GM12878 (cell line): ENCODE results near the gene ZC3H10. TPM values are rescaled to one million over a fixed set of nuclear protein-coding genes. Genes with fewer than 3 reads are reported as not detected.

ENCODE experiments used
- ATAC-seq: fragments of 200-7000 bp; cut with Tn5 transposase; 3 replicates; pipeline ENCODE4 v1.9.1; 2020; ENCODE audit warnings: mild to moderate bottlenecking, moderate library complexity
- BruUV-seq: library from RNA; stranded (reverse); fragments of 400-500 nt; replicated peaks from 2 replicates; lab custom pipeline; 2021; lab: Mats Ljungman, UMichigan
- CTCF ChIA-PET: fragments of 300-600 bp; sonication (Branson Sonifier 250); formaldehyde crosslinking; extraction: SDS; loops from one replicate; lab custom pipeline; 2021; ENCODE audit warnings: inconsistent platforms; lab: Yijun Ruan, JAX
- POLR2A ChIA-PET: fragments of 350-600 bp; formaldehyde crosslinking; extraction: SDS; loops from one replicate; lab custom pipeline; 2021; ENCODE audit warnings: inconsistent platforms; lab: Charles Lee
- RAD21 ChIA-PET: fragments of 300-600 bp; sonication (Branson Sonifier 250); formaldehyde crosslinking; loops from one replicate; lab custom pipeline; 2023; ENCODE audit warnings: antibody characterized with exemption; ENCODE audit not compliant: unreplicated experiment; lab: Charles Lee
- SMC1A ChIA-PET: fragments of 300-600 bp; sonication (Branson Sonifier 250); formaldehyde crosslinking; loops from one replicate; lab custom pipeline; 2023; ENCODE audit not compliant: unreplicated experiment, uncharacterized antibody; lab: Charles Lee
- DNase-seq: peaks from one replicate; pipeline ENCODE4 v3.0.0-alpha.2; 2011; ENCODE audit warnings: low read depth, low spot score
- FAIRE-seq: peaks from 3 replicates; lab custom pipeline; 2011; peaks lifted over from hg19 to GRCh38; lab: Jason Lieb, UNC
- H2AFZ ChIP-seq: 2 replicates; pipeline ENCODE4 v1.6.0; 2011; ENCODE audit warnings: low read depth, low read length, control low read depth; ENCODE audit not compliant: control insufficient read depth
- H3K27ac ChIP-seq: 2 replicates; pipeline ENCODE4 v1.5.1; 2011; ENCODE audit warnings: control low read depth; ENCODE audit not compliant: control insufficient read depth, insufficient read depth
- H3K27me3 ChIP-seq, 2 experiments: replicated peaks in 1 of 2; 2 replicates each; pipeline versions ENCODE4 v1.6.0 to v1.6.1; 2011; ENCODE audit warnings: low read length in 1 of 2; ENCODE audit not compliant: control insufficient read depth in 2 of 2, insufficient read depth in 2 of 2
- H3K36me3 ChIP-seq, 2 experiments: 2 replicates each; pipeline ENCODE4 v1.5.1; 2011; ENCODE audit warnings: low read length in 1 of 2; ENCODE audit not compliant: control insufficient read depth in 2 of 2, insufficient read depth in 2 of 2
- H3K4me1 ChIP-seq: 2 replicates; pipeline ENCODE4 v1.6.1; 2011; ENCODE audit warnings: mild to moderate bottlenecking, low read length, moderate library complexity, mixed read lengths; ENCODE audit not compliant: control insufficient read depth, insufficient read depth
- H3K4me2 ChIP-seq: 2 replicates; pipeline ENCODE4 v1.6.0; 2011; ENCODE audit warnings: control low read depth; ENCODE audit not compliant: control insufficient read depth, insufficient read depth
- H3K4me3 ChIP-seq: fragments of 200-600 bp; sonication (generic); 2 replicates; pipeline ENCODE4 v1.5.1; 2016
- H3K79me2 ChIP-seq: 2 replicates; pipeline ENCODE4 v1.6.0; 2011; ENCODE audit warnings: low read length; ENCODE audit not compliant: control insufficient read depth, insufficient read depth
- H3K9ac ChIP-seq: 2 replicates; pipeline ENCODE4 v1.8.0; 2011; ENCODE audit warnings: low read length, control low read depth, mixed read lengths; ENCODE audit not compliant: control insufficient read depth, insufficient read depth
- H3K9me3 ChIP-seq: replicated peaks from 3 replicates; pipeline ENCODE4 v1.5.1; 2011; ENCODE audit warnings: mild to moderate bottlenecking, low read length; ENCODE audit not compliant: control insufficient read depth, insufficient read depth
- H4K20me1 ChIP-seq: 2 replicates; pipeline ENCODE4 v1.6.0; 2011; ENCODE audit not compliant: control insufficient read depth, insufficient read depth
- BRCA1 ChIP-seq: IDR thresholded peaks from 2 replicates; pipeline ENCODE4 v1.6.1; 2011; ENCODE audit warnings: low read depth, low read length, improper control_type of control experiment
- EED ChIP-seq: sonication (generic); IDR thresholded peaks from 2 replicates; pipeline ENCODE4 v1.6.1; 2016; ENCODE audit warnings: antibody characterized with exemption, low read depth
- IRF4 ChIP-seq: IDR thresholded peaks from 2 replicates; pipeline ENCODE4 v1.6.1; 2011; ENCODE audit warnings: low read depth, low read length
- IRF5 ChIP-seq: fragments of 450-650 bp; IDR thresholded peaks from 2 replicates; pipeline ENCODE4 v1.6.1; 2017; ENCODE audit warnings: borderline replicate concordance
- NR2F1 ChIP-seq: fragments of 450-650 bp; conservative IDR thresholded peaks from 2 replicates; pipeline ENCODE4 v1.6.1; 2017; ENCODE audit warnings: mild to moderate bottlenecking
- NRF1 ChIP-seq: conservative IDR thresholded peaks from 2 replicates; pipeline ENCODE4 v1.6.1; 2011; ENCODE audit warnings: mild to moderate bottlenecking, low read depth, low read length, improper control_type of control experiment
- STAT1 ChIP-seq: fragments of 450-650 bp; conservative IDR thresholded peaks from 2 replicates; pipeline ENCODE4 v1.6.1; 2014; ENCODE audit warnings: antibody characterized with exemption, mild to moderate bottlenecking
- SUZ12 ChIP-seq: fragments of 200-600 bp; sonication (generic); IDR thresholded peaks from one replicate; pipeline ENCODE4 v1.6.1; 2018; ENCODE audit warnings: antibody characterized with exemption, mild to moderate bottlenecking; ENCODE audit not compliant: unreplicated experiment
- ZBTB11 ChIP-seq: fragments of 450-650 bp; formaldehyde crosslinking; IDR thresholded peaks from 2 replicates; pipeline ENCODE4 v1.5.0; 2022; ENCODE audit warnings: mild to moderate bottlenecking, missing genetic modification characterization
- WGBS: methylation state at CpG from one replicate; pipeline ENCODE4 v1.1.6; 2016; ENCODE audit warnings: low lambda C conversion rate; ENCODE audit not compliant: insufficient replicate concordance, insufficient coverage; ENCODE audit errors: missing lambda C conversion rate; 5-methylcytosine and 5-hydroxymethylcytosine counted together
- in situ Hi-C: fragments of 300-500 bp; cut with MboI; formaldehyde crosslinking; loops from 9 replicates; pipeline ENCODE4 v1.14.3; 2018; ENCODE audit warnings: mixed read lengths
- intact Hi-C: fragments of 100-400 bp; cut with micrococcal nuclease; formaldehyde crosslinking; loops from one replicate; pipeline ENCODE4 v1.14.2; 2022; ENCODE audit not compliant: unreplicated experiment
- polyA plus RNA-seq, 11 experiments: library from polyadenylated mRNA; depleted of rRNA in 4 of 11; unstranded in 6 of 11; stranded (reverse) in 5 of 11; fragments of >200 nt; fragmentation: Nextera tagmentation in 4 of 11; fragmentation: Illumina TruSeq in 1 of 11; extraction: Ambion mirVana in 4 of 11; extraction: Trizol in 1 of 11; gene quantifications; 1 replicate in 1 of 11; 2 replicates in 10 of 11; pipeline versions ENCODE4 v1.2.1 to v1.2.3, GENCODE V29; 2011 to 2016; ENCODE audit warnings: inconsistent platforms in 2 of 11, missing spikeins in 2 of 11, low read depth in 1 of 11
- total RNA-seq, 4 experiments: library from RNA; depleted of rRNA in 3 of 4; stranded (reverse); fragments of >200 nt in 3 of 4; fragmentation: Illumina TruSeq in 1 of 4; extraction: Trizol in 1 of 4; gene quantifications; 2 replicates each; pipeline versions ENCODE4 v1.2.1 to v1.2.3, GENCODE V29; 2013 to 2021

ZC3H10 gene
- total and polyA plus RNA-seq, 10 of the 15 experiments (the other 5 are each of a cell fraction or from before 2014, with no cell fraction given) = 0.56 to 6.4 (median 3.7) TPM

GRCh38 chr12:56102683-56103065, 15.4 kb upstream of the ZC3H10 start:
- POLR2A ChIA-PET = interaction anchor here (0.6 to 6.3 kb wide), 6 partner anchors 10 to 189 kb away, joined by 5 to 95 read pairs (median 6); partner anchors contain the start of genes RPL41 and ZC3H10
- H3K27ac ChIP-seq = no peak overlapping the region
- H3K9me3 ChIP-seq = no peaks in the 10 kb centered on the region
- FAIRE-seq = no peak
- TF ChIP-seq EED (no peak), NR2F1 (no peak), ZBTB11 (no peak), BRCA1 (no peak), STAT1 (no peak), SUZ12 (no peak), IRF5 (no peak), IRF4 (no peak), NRF1 (no peak)
- TF ChIP-seq, all 136 proteins: peak for 0
- BruUV-seq = no TSS peak
- Histone ChIP-seq H3K79me2 (peaks cover 34% of the 10 kb centered on the region), H2AFZ (no peak overlapping the region), H3K4me2 (no peak overlapping the region), H3K36me3 (peaks cover 3 to 13% of the 10 kb centered on the region in 2 experiments), H3K4me1 (peaks cover 3% of the 10 kb centered on the region; the same call in 1 of the 2 replicates), H3K4me3 (no peak overlapping the region), H3K27me3 (no peaks in the 10 kb centered on the region; a peak in 1 of 4 replicates), H4K20me1 (no peaks in the 10 kb centered on the region), H3K9ac (no peak overlapping the region)
- RAD21 ChIA-PET = interaction anchor here (1.4 to 3.5 kb wide), 3 partner anchors 15 to 364 kb away, joined by 3 to 30 read pairs (median 12); partner anchors contain the start of genes CNPY2, RPL41 and ZC3H10
- 43% methylated on average over 1 of the region's 1 CpG for WGBS
- CTCF ChIA-PET = interaction anchor here (0.7 to 4.0 kb wide), 4 partner anchors 12 to 119 kb away, joined by 3 to 15 read pairs (median 4); partner anchors contain the start of genes RNF41 and SUOX
- SMC1A ChIA-PET = interaction anchor here (1.5 to 2.5 kb wide), 2 partner anchors 87 to 120 kb away, joined by 5 read pairs; partner anchors contain the start of gene SMARCC2
- no peak for DNase-seq
- in situ Hi-C loops = loop anchor here (5.0 kb wide), 1 partner anchor 55 kb away; no protein-coding TSS in a partner anchor
- ATAC-seq = no peak
- intact Hi-C loops = loop anchor here (2.0 to 5.0 kb wide), 3 partner anchors 18 to 275 kb away; partner anchors contain the start of gene DNAJC14
